Raji (cell line): ENCODE data around the gene RMND5B.

ENCODE experiments used
- POLR2A ChIP-seq: IDR thresholded peaks from 2 replicates; pipeline ENCODE4 v1.6.1; 2011; ENCODE audit warnings: low read depth, low read length, control low read depth; ENCODE audit not compliant: insufficient read depth

Gene RMND5B

DNA sequence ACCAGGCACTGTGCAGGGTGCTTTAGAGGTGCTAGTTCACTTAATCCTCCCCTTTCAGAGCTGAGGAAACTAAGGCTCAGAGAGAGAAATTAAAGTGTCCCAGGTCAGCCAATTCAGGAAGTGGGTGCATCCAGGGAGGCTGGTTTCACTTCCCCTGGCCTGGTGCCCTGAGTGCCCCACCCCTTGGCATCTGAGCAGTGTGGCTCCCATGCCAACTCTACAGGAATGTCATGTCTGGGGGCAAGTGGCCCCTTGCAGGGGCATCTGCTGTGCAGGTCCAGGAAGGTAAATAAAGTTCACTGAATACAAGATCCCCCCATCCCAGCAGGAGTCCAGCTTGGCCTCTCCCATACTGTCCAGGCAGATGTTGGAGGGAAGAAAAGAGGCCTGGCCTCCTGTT is 21.8 kb upstream of the RMND5B start:
- no peak for TF ChIP-seq POLR2A

DNA sequence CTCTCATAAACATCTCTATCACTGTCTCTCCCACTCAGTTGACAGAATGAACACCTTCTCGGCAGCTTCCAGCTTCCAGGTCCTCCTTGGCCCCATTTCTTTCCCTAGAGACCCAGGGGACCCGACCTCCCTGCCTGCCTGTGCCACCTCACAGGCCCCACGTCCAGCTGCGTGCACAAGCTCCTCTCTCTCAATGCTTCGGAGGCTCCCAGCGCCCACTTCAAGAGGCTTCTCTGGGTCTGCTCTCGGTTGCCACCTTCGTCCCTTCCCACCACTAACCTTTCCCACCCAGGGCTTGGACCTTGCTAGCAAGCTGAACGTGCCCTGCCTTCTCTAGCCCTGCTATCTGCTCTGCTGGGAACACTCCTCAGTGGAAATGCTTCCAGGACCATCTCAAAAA is 20.3 kb upstream of the RMND5B start:
- TF ChIP-seq POLR2A = no peak

DNA sequence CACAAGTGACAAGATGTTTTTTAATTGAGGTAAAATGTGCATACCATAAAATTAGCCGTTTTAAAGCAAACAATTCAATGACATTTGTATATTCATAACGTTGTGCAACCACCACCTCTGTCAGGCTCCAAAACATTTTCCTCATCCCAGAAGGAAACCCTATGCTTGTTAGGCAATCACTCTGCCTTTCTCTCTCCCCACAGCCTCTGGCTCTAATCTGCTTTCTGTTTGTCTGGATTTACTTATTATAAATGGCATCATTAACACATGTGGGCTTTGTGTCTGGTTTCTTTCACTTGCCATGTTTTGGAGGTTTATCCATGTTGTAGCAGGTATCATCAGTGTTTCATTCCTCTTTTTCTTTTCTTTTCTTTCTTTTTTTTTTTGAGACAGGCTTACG is 18.9 kb upstream of the RMND5B start:
- no peak for TF ChIP-seq POLR2A

- TF ChIP-seq POLR2A = no peak
Observed at GRCh38 chr5:178112545-178112944, 18.3 kb upstream of the RMND5B start.

GRCh38 chr5:178113141-178113787 is 17.6 kb upstream of the RMND5B start, which contains the start of gene N4BP3:
Gene N4BP3, plus strand, starts transcription at chr5:178113532. Its CDS starts 6,052 bp downstream, at chr5:178119584.
- TF ChIP-seq POLR2A = 0 out of 2 replicates have a peak, but pooled peaks have one; percentile 39

DNA sequence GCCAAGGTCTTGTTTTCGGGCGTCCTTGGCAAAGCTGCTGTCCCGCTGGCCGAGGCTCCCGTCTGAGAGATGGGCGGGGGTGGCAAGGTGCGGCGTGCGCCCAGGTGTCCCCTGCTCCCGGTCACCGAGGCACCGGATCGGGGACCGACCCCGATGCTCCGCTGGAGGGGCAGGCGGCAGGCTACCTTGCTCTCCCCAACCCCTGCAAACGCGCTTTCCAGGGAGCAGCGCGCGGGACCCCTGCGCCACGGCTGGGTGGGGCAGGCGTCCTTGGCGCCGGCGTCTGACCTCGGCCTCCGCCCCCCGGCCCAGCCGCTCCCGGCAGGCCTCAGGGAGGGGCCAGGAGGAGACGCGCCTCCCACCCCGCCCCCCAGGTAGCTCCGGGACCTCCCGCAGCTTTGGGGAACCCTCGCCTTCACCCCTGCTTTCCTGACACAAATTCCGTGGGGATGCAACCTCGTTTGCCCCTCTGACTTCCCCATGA is 16.9 kb upstream of the RMND5B start:
- TF ChIP-seq POLR2A = peak; percentile 43; the same call in 1 of the 2 replicates

GRCh38 chr5:178114325-178115135 is 16.3 kb upstream of the RMND5B start:
- TF ChIP-seq POLR2A = peak; percentile 32; the same call in 1 of the 2 replicates

DNA sequence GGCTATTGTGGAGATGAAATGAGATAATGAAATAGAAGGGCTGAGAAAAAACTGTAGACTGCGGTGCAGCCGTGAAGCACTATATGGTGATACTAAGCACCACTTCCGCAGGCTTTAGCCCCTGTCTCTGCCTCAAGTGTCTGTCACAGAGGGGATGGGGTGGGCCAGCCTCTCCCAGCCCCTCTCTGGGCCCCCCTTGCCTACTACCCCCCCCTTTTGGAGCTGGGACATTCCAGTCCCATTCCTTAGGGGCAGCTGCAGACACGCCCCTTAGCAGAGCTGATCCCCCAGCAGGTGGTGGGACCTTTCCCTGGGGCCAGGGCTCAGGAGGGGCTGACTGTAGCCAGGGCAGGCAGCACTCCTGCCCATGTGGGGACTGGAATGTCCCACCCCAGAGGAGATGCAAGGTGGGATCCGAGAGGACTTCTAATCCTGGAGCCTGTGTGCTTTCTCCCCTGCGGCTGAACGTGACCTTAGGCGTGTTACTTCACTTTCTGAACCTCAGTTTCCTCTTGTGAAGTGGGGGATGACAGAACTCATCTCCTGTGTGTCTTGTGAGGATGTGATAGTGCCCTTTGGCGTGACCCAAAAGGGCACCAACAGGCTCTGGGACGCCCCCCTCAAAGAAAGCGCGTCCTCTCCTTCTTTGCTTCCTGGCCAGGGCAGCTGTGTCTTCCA is 15.5 kb upstream of the RMND5B start:
- no peak for TF ChIP-seq POLR2A

DNA sequence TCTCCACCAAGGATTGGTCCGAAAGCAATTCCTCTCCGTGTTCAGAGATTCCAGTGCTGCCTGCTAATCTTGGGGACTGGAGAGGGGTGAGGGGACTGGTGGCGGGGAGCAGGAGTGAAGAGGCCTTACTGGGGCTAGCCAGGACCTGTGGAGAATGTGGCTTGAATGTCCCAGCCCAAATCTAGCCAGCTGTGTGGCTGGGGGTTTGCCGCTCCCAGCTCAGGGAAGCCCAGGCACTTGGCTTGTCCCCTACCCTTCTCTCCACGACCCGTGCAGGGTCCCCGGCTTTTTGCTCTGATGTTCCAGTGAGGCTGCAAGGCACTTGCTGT is 15.0 kb upstream of the RMND5B start:
- TF ChIP-seq POLR2A = no peak

DNA sequence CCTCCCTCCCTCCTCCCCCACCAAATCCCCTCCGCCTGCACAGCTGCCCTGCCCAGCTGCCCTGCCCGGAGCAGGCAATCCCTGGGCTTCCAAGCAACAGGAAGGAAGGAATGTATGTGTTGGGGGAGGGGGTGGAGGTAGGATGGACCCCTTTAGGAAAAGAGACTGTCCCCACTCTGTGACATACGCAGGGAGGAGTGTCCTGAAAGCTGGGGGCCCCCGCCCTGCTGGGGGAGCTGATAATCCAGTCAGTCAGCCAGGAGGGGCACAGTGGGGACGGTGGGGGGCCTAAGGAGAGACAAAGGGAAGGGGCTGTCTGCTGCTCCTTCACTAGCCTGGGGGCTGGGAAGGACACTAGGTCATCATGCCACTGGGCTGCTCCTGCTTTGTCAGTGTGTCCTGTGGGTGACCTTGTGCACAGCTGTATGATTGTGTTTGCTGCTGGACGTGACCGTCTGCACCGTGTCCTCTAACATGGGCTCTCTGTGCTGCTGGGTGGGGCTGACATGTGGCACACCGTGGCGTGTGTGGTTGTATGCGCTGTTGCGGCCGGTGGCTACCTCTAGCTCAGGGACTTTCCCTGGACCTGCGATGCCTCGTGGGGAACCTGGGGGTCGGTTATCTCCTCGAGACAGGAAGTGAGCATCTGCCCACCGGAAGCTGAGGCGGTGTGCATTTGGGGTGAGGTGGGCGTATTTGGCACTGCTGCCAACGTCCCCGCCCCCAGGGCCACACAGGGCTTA is 14.5 kb upstream of the RMND5B start:
- peak; percentile 68 for TF ChIP-seq POLR2A

- TF ChIP-seq POLR2A = no peak
Observed at GRCh38 chr5:178117923-178118701, 12.7 kb upstream of the RMND5B start.

GRCh38 chr5:178119915-178120606 is 10.8 kb upstream of the RMND5B start:
- no peak for TF ChIP-seq POLR2A

GRCh38 chr5:178120607-178121357 is 10.0 kb upstream of the RMND5B start:
- TF ChIP-seq POLR2A = peak; percentile 43; the same call in 1 of the 2 replicates
